Progenitor cell of endocrine pancreas (in vitro differentiated cells): ENCODE measurements around the gene UBE2U. TPM values are rescaled to one million over a fixed set of nuclear protein-coding genes. Genes with fewer than 3 reads are reported as not detected.

Experiments used
- DNase-seq: peaks from one replicate; pipeline ENCODE4 v3.0.0; 2021; ENCODE audit warnings: low spot score; ENCODE audit not compliant: unreplicated experiment
- H3K27ac Mint-ChIP-seq: 2 replicates; pipeline ENCODE4 v1.8.0; 2021; ENCODE audit warnings: mild to moderate bottlenecking, moderate library complexity, mixed read lengths
- H3K27me3 Mint-ChIP-seq: 2 replicates; pipeline ENCODE4 v1.8.0; 2021; ENCODE audit warnings: mixed read lengths
- H3K36me3 Mint-ChIP-seq: 2 replicates; pipeline ENCODE4 v1.8.0; 2022; ENCODE audit warnings: mixed read lengths; ENCODE audit not compliant: insufficient read depth
- H3K4me1 Mint-ChIP-seq: 2 replicates; pipeline ENCODE4 v1.8.0; 2021; ENCODE audit warnings: low read depth, mixed read lengths
- H3K4me3 Mint-ChIP-seq: 2 replicates; pipeline ENCODE4 v1.8.0; 2021; ENCODE audit warnings: low read depth, mild to moderate bottlenecking, moderate library complexity, mixed read lengths
- H3K9me3 Mint-ChIP-seq: 2 replicates; pipeline ENCODE4 v1.8.0; 2021; ENCODE audit warnings: low read depth, mixed read lengths
- CTCF ChIP-seq: fragments of 200-600 bp; sonication (generic); IDR thresholded peaks from one replicate; pipeline ENCODE4 v1.5.0; 2021; ENCODE audit warnings: antibody characterized with exemption, mild to moderate bottlenecking; ENCODE audit not compliant: unreplicated experiment
- total RNA-seq: library from RNA; stranded (reverse); gene quantifications from 2 replicates; pipeline ENCODE4 v1.2.1, GENCODE V29; 2021

UBE2U gene
- total RNA-seq, 1 donor from 2014 or later: not detected

GRCh38 chr1:64304823-64305222, 101.4 kb downstream of the UBE2U start:
- H3K27ac Mint-ChIP-seq: no peak overlapping the region
- H3K36me3 Mint-ChIP-seq: no peaks in the 10 kb centered on the region
- DNase-seq: no peak
- peaks cover 7% of the 10 kb centered on the region for H3K27me3 Mint-ChIP-seq
- no peak overlapping the region for H3K4me3 Mint-ChIP-seq
- TF ChIP-seq CTCF: no peak
- H3K4me1 Mint-ChIP-seq: no peaks in the 10 kb centered on the region
- H3K9me3 Mint-ChIP-seq: no peaks in the 10 kb centered on the region

- Mint-ChIP-seq H3K36me3 (no peaks in the 10 kb centered on the region), H3K27me3 (peaks cover 6% of the 10 kb centered on the region), H3K4me1 (peaks cover 4% of the 10 kb centered on the region), H3K9me3 (no peaks in the 10 kb centered on the region), H3K4me3 (no peak overlapping the region), H3K27ac (no peak overlapping the region)
- DNase-seq: no peak
- no peak for TF ChIP-seq CTCF
Measured at GRCh38 chr1:64308866-64309265, 105.4 kb downstream of the UBE2U start.

- Mint-ChIP-seq H3K27ac (no peak overlapping the region), H3K27me3 (peaks cover 6% of the 10 kb centered on the region), H3K4me3 (no peak overlapping the region), H3K36me3 (no peaks in the 10 kb centered on the region), H3K9me3 (no peaks in the 10 kb centered on the region), H3K4me1 (peaks cover 4% of the 10 kb centered on the region)
- TF ChIP-seq CTCF: no peak
- DNase-seq: no peak
Measured at GRCh38 chr1:64309431-64309831, 106.0 kb downstream of the UBE2U start.

GRCh38 chr1:64310760-64311159, 107.3 kb downstream of the UBE2U start:
- no peaks in the 10 kb centered on the region for H3K36me3 Mint-ChIP-seq
- H3K4me3 Mint-ChIP-seq: no peak overlapping the region
- H3K4me1 Mint-ChIP-seq: peaks cover 6% of the 10 kb centered on the region
- TF ChIP-seq CTCF: no peak
- H3K27me3 Mint-ChIP-seq: peaks cover 6% of the 10 kb centered on the region
- DNase-seq: no peak
- no peak overlapping the region for H3K27ac Mint-ChIP-seq
- H3K9me3 Mint-ChIP-seq: no peaks in the 10 kb centered on the region

GRCh38 chr1:64312431-64312830, 109.0 kb downstream of the UBE2U start:
- DNase-seq: no peak
- H3K36me3 Mint-ChIP-seq: no peaks in the 10 kb centered on the region
- H3K27me3 Mint-ChIP-seq: peaks cover 6% of the 10 kb centered on the region
- no peak for TF ChIP-seq CTCF
- no peak overlapping the region for H3K4me3 Mint-ChIP-seq
- peaks cover 11% of the 10 kb centered on the region for H3K4me1 Mint-ChIP-seq
- no peak overlapping the region for H3K27ac Mint-ChIP-seq
- no peaks in the 10 kb centered on the region for H3K9me3 Mint-ChIP-seq
